PFSK-1 (cell line): ENCODE data around the gene NOP16.

ENCODE experiments used
- FOXP2 ChIP-seq: optimal IDR thresholded peaks from 2 replicates; pipeline ENCODE3; 2011; ENCODE audit warnings: borderline replicate concordance, control low read depth, inconsistent platforms; ENCODE audit not compliant: insufficient read depth; ENCODE audit errors: extremely low read length, extremely low read depth
- POLR2AphosphoS5 ChIP-seq: IDR thresholded peaks from 2 replicates; pipeline ENCODE4 v1.6.1; 2012; ENCODE audit warnings: low read depth, mild to moderate bottlenecking, control low read depth, low read length, moderate library complexity
- REST ChIP-seq, 2 experiments: IDR thresholded peaks; 2 replicates each; pipeline versions ENCODE4 v1.6.1 to v1.8.0; 2011 to 2012; ENCODE audit warnings: low read depth in 2 of 2, low read length in 2 of 2, control low read depth in 1 of 2, inconsistent platforms in 1 of 2, mild to moderate bottlenecking in 1 of 2, moderate library complexity in 1 of 2; ENCODE audit not compliant: insufficient read depth in 1 of 2
- SIN3A ChIP-seq: IDR thresholded peaks from 2 replicates; pipeline ENCODE4 v1.6.1; 2012; ENCODE audit warnings: mild to moderate bottlenecking, low read length, moderate library complexity, borderline replicate concordance; ENCODE audit not compliant: insufficient read depth
- TAF1 ChIP-seq: IDR thresholded peaks from 2 replicates; pipeline ENCODE4 v1.6.1; 2012; ENCODE audit warnings: low read length, control low read depth, borderline replicate concordance; ENCODE audit not compliant: insufficient read depth

NOP16 gene

DNA sequence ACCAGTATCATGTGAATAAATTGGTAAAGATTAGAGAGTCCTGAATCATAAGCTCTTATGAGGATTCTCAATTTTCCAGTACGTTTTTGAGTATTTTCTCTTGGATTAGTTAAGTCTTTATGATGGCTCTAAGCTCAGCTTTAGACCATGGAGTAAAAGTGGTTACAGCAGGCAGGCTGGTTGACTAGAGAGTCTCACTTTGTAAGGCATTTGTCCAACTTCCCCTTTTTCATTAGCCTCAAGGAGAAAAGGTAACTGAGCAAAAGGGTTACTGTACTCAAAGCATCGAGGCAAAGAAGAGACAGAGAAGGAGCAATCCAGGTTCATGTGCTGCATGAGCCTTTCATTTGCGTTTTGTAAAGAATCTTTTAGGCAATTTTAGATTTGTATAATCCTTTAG lies 8.5 kb downstream of the NOP16 start:
- TF ChIP-seq FOXP2: no peak
- TF ChIP-seq REST (IDR thresholded peaks at IDR 0.05; ENCODE audit: insufficient read depth in 1 of 2, low read depth in 2 of 2, low read length in 2 of 2): no peak
- TF ChIP-seq POLR2AphosphoS5: no peak
- no peak for TF ChIP-seq SIN3A
- TF ChIP-seq TAF1: no peak

DNA sequence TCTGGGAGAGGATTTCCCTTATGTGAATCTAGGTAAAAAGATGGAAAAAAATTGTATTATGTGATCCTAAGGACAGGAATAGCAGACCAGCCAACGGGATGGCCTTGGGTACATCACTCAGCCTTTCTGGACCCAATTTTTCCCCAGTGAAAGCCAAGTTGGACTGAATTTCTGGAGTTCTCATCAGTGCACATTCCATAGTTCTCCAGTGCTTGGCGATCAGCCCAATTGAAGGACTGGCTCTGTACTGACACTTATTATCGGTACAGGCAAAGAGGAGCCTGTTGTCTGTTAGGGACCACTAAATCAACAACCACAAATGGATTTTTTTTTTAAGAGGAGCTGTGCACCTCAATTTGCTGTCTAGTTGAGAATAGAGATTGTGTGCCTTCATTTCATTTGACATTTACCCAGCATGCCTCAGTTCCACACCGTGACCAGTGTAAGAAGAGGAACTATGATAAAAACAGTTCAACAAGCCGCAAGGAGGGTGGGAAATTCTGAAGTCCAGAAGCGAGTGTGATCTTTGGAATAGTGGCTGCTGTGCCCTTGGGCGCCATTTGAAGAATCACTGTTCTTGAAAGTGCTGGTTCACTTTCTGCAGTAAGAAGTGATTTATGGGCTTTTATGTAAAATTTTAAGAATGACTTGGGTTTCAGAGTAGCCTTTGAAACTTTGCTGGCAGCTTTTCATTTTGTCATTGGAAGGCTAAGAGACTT lies 15.1 kb downstream of the NOP16 start:
- TF ChIP-seq FOXP2 (no peak), SIN3A (no peak), REST (IDR thresholded peaks at IDR 0.05; ENCODE audit: insufficient read depth in 1 of 2, low read depth in 2 of 2, low read length in 2 of 2) (no peak), TAF1 (no peak), POLR2AphosphoS5 (no peak)

DNA sequence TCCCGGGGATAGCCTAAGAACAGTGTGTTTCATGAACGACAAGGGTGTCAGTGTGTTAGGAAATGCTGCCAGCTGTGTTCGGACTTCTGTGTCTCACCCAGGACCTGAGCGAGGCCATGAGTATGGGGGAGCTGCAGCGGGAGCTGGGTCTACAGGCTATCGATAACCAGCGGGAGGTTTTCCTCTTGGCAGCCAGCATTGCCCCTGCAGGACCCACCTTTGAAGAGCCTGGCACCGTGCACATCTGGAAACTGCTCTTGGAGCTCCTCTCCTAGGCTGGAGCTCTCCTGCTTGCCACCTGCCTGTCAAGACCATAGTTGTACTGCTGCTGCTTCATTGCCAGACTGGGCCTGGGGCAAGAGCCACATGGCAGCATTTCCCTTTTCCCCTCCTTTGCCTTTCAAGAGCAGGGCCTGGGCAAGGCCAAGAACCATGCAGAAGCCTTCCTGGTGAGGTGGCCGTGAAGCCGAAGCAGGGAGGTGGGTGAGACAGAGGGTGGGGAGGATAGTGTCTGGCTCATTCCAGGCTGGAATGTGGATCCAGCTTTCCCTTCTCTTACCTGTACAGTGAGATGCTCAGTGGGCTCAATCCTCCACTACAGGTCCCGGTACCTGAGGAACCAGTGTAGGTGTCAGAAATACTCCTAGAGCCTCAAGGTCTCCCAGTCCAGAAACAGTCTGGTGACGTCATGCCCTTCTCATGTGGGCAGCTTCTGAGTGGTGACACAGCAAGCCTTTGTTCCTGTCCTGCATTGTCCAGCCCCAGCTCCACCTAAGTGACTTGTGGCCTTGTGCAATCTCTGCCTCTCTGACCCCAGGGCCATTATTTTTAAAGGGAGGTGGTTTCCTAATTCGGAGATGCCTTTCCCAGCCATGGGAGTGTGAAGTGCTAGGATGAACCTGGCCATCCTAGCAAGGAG lies 16.5 kb downstream of the NOP16 start:
- TF ChIP-seq POLR2AphosphoS5 (no peak), SIN3A (no peak), TAF1 (no peak), FOXP2 (no peak), REST (IDR thresholded peaks at IDR 0.05; ENCODE audit: insufficient read depth in 1 of 2, low read depth in 2 of 2, low read length in 2 of 2) (no peak)

GRCh38 chr5:176369934-176370711 lies 18.3 kb downstream of the NOP16 start:
- TF ChIP-seq REST (IDR thresholded peaks at IDR 0.05; ENCODE audit: insufficient read depth in 1 of 2, low read depth in 2 of 2, low read length in 2 of 2) (no peak), FOXP2 (no peak), SIN3A (no peak), TAF1 (no peak), POLR2AphosphoS5 (no peak)
